HG03575 (cell line): Measurements from ENCODE around the gene DPCD.
"Not testable (repeated sequence)": the region's sequence is repeated elsewhere in the genome, so short reads cannot be mapped to it uniquely, and the experiment has no call there.

Experiments used
- ATAC-seq: cut with Tn5 transposase; IDR thresholded peaks from one replicate; pipeline ENCODE4 v1.9.1; 2021; ENCODE audit not compliant: unreplicated experiment, insufficient number of reproducible peaks, low FRiP score; ENCODE audit errors: extremely low read depth

Gene DPCD

GRCh38 chr10:101615525-101616116, 27.5 kb downstream of the DPCD start:
- ATAC-seq = no peak

- ATAC-seq = no peak
These were observed 28.4 kb downstream of the DPCD start for GRCh38 chr10:101616415-101617101.

GRCh38 chr10:101617102-101617823, 29.1 kb downstream of the DPCD start:
- ATAC-seq = no peak

GRCh38 chr10:101617824-101618568, 29.9 kb downstream of the DPCD start:
- ATAC-seq = no peak

GRCh38 chr10:101618871-101619270, 30.8 kb downstream of the DPCD start:
- no peak for ATAC-seq

- no peak for ATAC-seq
These were observed 31.9 kb downstream of the DPCD start for GRCh38 chr10:101619983-101620382.

- ATAC-seq = no peak
These were observed 35.4 kb downstream of the DPCD start for GRCh38 chr10:101623528-101623927.

- no peak for ATAC-seq
These were observed 36.5 kb downstream of the DPCD start for GRCh38 chr10:101624526-101625102.

- no peak for ATAC-seq
These were observed 37.8 kb downstream of the DPCD start for GRCh38 chr10:101625821-101626412.

- ATAC-seq = no peak
These were observed 41.9 kb downstream of the DPCD start for GRCh38 chr10:101629837-101630632.

- ATAC-seq = no peak
These were observed 42.5 kb downstream of the DPCD start for GRCh38 chr10:101630633-101630920.

- ATAC-seq = no peak
These were observed 43.8 kb downstream of the DPCD start for GRCh38 chr10:101631821-101632475.

GRCh38 chr10:101633510-101633909, 45.4 kb downstream of the DPCD start:
- not testable (repeated sequence) for ATAC-seq

GRCh38 chr10:101639141-101639900, 51.2 kb downstream of the DPCD start:
- no peak for ATAC-seq

- no peak for ATAC-seq
These were observed 55.4 kb downstream of the DPCD start for GRCh38 chr10:101643546-101643945.

GRCh38 chr10:101644002-101644401, 55.9 kb downstream of the DPCD start:
- ATAC-seq = no peak

- ATAC-seq = no peak
These were observed 57.5 kb downstream of the DPCD start for GRCh38 chr10:101645659-101646058.
